IPS-18c (cell line): ENCODE measurements around the gene RFX4.
"Not testable (repeated sequence)": the region's sequence is repeated elsewhere in the genome, so short reads cannot be mapped to it uniquely, and the experiment has no call there.

Experiments
- H3K4me3 ChIP-seq: 2 replicates; pipeline ENCODE4 v1.7.0; 2013; ENCODE audit warnings: low read depth, mild to moderate bottlenecking, low read length, moderate library complexity; ENCODE audit not compliant: insufficient read depth
- H3K9me3 ChIP-seq: one replicate; pipeline ENCODE4 v1.6.1; 2013; ENCODE audit warnings: mild to moderate bottlenecking, low read length, moderate library complexity; ENCODE audit not compliant: control insufficient read depth, insufficient read depth

The RFX4 gene

DNA sequence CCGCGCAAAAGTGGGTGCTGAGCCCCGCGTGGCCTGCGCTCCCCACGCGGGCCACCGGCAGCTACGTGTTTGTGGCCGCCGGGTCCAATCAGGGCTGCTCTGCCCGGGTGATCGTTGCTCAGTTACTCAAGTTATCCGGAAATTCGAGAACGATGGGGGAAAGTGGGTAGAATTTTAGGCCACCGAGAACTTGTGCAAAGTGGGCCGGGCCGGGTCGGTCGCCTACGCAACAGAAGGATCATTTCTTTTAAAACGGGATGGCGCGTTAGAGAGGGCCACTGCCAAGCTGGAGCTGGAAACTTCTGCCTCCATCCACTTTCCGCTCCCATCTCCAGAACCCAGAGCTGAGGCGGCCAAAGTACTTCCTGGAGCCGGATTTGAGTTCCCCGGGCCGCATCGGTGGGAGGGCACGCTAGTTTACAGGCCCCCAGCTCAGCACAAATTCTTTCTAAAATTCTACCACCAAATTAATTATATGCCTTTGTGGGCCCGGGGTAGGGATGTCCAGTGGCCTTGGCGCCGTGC is 3.5 kb downstream of the RFX4 start:
- no peaks in the 10 kb centered on the region for H3K9me3 ChIP-seq
- H3K4me3 ChIP-seq: peak overlapping the region; percentile 60

DNA sequence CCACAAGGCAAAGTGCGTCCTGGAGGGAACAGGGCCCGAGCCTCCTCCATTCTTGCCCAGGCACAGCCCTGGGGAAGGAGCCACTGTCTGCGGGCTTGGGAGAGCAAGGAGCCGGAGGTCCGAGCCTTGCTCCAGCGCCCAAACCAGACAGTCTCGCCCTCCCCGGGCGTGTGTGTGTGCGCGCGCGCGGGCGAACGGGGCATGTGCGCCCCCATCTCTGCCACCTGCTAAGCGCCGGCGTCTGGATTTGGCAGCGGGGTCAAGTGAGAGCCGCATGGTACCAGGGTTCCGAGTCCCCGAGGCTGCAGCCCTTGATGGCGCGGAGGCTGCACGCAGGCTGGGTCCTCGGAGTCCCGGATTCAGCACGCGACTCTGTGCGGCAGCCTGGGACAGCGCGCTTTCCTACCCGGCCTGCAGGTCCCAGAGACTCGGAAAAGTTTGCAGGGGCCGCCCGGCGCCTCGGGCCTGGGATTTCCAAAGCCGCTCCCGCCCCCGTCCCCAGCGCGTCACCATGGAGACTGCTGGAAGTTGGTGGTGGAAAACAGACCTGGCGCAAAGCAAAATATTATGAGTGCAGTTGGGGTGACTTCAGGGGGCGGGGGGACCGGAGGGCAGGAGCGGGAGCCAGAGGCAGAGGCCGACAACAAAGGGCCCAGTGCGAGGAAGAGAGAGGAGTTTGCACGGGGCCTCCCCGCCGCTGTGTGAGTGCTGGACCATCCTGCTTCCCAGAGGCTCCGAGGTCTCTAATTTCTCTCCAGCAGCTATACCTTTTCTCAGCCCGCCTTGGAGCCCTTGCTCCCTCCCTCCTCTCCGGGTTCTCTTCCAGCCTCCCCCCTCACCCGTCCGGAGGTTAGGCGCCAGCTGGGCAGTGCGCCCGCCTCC is 4.2 kb downstream of the RFX4 start:
- H3K9me3 ChIP-seq: no peaks in the 10 kb centered on the region
- H3K4me3 ChIP-seq: peak overlapping the region; percentile 60

DNA sequence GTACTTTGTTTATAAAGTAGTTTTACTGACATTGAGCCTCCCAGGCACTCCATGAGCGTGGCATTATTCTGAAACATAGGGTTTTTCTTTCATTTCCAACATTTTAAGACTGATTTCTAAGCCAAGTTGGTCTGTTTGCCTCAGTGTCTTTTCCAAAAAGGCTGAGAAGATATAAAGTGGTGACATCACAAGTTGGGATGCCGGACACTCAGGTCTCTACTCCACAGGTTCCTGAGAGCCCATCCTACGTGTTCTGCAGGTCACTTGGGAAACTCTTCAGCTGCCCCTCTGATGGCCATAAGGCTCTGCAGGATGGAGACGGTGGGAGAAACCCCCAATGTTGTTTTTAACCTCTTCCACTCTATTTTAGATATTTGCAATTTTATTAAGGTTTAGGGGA is 6.0 kb downstream of the RFX4 start:
- no peaks in the 10 kb centered on the region for H3K9me3 ChIP-seq
- H3K4me3 ChIP-seq: no peak overlapping the region

DNA sequence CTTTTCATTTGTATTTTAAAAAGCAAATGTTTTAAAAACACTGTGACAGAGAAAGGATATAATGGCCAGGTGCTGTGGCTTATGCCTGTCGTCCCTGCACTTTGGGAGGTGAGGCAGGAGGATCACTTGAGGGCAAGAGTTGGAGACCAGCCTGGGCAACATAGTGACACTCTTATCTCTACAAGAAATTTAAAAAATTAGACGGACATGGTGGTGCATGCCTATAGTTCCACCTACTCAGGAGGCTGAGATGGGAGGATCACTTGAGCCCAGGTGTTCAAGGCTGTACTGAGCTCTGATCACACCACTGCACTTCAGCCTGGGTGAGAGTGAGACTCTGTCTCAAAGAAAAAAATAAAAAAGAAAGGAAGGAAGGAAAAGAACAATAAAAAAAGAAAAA is 7.8 kb downstream of the RFX4 start:
- Histone ChIP-seq H3K9me3 (no peaks in the 10 kb centered on the region), H3K4me3 (no peak overlapping the region)

DNA sequence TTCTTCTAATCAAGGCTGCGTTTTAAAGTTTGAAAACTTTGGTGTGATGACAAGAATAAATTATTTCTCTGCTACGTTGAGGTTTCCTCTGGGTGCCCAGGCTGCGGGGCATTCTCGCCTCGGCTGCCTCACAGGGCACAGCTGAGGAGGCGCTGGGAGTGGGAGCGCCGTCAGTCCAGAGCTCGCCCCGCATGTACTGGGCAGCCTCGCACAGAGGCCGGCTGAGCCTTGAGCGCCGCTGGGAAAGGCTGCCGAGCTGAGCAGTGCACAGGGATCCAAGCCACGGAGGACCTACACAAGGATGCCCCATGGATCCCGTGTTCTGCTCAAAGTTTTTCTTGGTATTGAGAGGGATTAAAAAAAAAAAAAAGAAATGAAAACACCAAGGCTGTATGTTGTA is 11.6 kb downstream of the RFX4 start:
- no peaks in the 10 kb centered on the region for H3K9me3 ChIP-seq
- H3K4me3 ChIP-seq: no peak overlapping the region

DNA sequence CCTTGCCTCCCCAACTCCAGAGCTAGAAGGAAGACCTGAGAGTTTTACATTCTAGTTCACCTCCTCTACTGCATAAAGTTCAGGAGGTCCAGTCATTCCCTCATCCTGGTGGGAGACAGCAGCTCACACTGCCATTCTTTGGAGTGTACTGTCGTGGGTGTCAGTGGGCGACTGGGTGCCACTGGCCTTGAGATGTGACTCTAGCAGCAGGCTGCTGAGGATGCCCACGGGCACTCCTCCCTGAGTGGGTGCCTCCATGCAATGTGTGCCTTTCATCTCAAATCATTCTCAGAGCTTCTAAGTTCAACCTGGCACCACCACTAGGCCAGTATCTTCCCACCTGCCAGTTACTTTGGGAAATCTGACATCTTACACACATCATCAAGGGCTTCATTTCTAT is 12.5 kb downstream of the RFX4 start:
- H3K9me3 ChIP-seq: no peaks in the 10 kb centered on the region
- H3K4me3 ChIP-seq: no peak overlapping the region

DNA sequence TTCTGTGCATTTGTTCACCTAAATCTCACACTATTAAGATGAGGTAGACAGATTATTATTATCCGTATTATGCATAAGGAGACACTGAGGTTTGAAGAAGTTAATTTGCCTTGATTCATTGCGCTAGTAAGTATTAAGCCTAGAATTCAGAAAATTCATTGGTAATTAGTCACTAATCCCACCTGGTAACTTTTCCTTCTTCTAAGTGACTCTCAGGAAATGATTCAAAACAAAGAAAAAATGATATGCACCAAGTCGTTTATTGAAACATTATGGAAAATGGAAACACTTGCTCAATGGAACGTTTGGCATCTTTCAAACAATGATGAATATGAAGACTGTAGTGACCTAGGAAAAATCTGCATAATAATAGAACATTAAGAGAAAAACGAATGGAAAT is 15.2 kb downstream of the RFX4 start:
- no peaks in the 10 kb centered on the region for H3K9me3 ChIP-seq
- H3K4me3 ChIP-seq: no peak overlapping the region

DNA sequence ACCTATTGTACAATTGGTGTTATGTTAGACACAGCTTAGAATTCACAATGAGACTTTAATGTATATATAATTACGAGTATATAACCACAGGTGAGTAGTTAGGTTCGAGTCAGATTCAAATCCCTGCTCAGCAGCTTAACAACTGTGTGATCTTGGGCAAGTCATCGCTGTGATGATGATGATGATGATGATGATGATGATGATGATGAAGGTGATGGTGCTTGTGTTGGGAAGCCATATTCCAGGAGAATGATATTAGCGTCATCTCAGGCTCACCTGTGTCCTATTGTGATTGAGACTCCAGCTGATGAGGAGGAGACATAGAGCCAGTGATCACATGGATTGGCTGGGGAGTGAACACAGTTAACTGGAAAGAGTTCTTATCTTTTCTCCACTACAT is 16.5 kb downstream of the RFX4 start:
- no peaks in the 10 kb centered on the region for H3K9me3 ChIP-seq
- no peak overlapping the region for H3K4me3 ChIP-seq

DNA sequence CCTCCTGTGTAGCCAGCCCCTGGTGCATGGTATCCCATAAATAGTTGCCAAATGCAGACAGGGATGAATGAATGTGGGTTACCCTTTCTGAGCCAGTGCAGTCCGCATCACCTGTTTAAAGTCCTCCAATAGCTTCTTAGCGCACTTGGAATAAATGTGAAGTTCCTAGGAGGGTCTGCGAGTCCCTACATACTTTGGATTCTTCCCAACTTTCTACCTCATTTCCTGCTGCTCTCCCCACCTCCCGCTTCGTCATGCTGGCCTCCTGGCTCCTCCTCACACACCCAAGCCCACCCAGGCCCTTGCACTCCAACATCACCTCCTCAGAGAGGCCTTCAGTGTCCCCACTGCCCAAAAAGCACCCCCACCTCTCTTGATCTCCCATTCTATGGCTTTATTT is 17.7 kb downstream of the RFX4 start:
- Histone ChIP-seq H3K4me3 (no peak overlapping the region), H3K9me3 (no peaks in the 10 kb centered on the region)

DNA sequence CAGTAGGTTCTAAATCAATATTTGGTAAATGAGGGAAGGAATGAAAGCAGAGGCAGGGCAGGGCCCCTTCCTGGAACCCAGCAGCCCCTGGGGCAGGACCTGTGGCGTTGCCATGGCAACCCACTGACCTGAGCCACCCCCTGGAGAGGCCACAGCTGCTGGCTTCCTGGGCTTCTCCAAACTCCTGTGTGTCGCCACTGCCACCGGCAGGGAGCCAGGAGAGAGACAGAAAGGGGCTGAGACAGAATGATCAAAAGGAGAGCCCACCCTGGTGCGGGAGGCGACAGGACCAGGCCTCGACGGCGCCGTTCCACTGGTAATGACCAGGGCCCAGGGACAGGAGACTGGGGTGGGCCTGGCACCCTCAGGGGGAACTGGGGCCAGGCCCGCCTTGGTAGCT is 18.2 kb downstream of the RFX4 start:
- Histone ChIP-seq H3K4me3 (no peak overlapping the region), H3K9me3 (no peaks in the 10 kb centered on the region)

DNA sequence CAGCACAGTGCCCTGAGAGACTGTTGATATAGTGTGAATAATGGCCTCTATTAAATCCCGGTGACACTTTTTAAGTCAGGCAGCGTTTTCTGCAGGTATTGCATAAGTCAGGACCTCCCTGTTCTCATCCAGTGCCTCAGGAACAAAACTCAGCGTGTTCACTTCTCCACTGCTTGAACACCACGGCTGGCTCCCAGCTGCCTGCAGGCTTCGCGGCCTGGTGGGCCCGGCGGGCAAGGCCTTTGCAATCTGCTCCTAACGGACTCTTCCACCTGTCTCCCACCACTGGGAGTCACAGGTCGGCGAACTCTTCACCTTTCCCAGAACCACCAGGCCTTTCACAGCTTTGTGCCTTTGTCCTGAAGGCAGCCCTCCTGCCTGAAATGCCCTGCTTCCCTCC is 18.7 kb downstream of the RFX4 start:
- Histone ChIP-seq H3K9me3 (no peaks in the 10 kb centered on the region), H3K4me3 (no peak overlapping the region)

DNA sequence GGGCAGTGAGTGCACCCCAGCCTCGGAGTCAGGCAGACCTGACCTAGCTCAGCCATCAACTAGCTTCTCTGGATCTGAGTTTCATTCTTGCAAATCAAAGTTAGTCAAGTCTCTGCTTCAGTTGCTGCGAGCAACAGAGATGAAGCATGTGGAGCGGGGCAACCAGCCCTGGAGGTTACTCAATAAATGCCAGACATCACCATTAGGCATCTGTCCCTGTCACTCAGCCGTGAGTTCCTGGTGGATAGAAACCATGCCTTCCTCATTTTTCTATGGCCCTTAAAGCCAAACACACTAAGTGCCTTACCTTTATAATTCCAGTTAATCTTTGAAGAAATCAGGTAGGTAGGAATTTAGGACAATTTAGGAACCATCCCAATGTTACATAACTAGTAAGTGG is 19.3 kb downstream of the RFX4 start:
- no peaks in the 10 kb centered on the region for H3K9me3 ChIP-seq

DNA sequence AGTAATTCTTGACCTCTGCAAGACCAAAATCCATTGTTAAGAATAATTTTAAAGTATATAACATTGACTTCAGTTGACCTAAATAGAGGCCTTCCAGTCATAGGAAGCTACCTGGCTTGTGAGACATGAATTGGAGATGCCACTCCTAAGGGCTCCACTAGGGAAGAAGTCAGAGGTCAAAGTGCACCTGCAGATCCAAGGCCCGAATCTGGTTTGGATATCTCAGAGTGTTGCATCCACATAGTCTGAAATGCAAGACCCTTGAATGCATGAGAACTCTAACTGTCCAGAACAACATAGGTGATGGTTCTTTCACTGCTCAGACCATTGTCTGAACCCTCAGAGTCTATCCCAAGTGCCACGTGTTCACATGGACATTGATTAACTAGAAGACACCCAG is 22.4 kb downstream of the RFX4 start:
- Histone ChIP-seq H3K9me3 (no peaks in the 10 kb centered on the region), H3K4me3 (no peak overlapping the region)

More for the DNA sequence above, 19.3 kb downstream of the RFX4 start:
- no peak overlapping the region for H3K4me3 ChIP-seq

DNA sequence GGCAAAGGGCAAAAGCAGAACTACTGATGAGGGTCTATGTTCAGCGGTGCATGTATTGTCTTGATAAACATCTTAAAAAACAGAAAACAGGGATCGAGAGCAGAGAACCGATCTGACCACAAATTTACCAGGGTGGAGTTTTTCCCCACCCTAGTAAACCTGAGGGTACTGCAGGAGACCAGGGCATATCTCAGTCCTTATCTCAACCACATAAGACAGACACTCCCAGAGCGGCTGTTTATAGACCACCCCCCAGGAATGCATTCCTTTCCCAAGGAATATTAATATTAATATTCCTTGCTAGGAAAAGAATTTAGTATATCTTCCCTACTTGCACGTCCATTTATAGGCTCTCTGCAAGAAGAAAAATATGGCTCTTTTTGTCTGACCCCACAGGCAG is 37.8 kb downstream of the RFX4 start:
- H3K4me3 ChIP-seq: not testable (repeated sequence)

DNA sequence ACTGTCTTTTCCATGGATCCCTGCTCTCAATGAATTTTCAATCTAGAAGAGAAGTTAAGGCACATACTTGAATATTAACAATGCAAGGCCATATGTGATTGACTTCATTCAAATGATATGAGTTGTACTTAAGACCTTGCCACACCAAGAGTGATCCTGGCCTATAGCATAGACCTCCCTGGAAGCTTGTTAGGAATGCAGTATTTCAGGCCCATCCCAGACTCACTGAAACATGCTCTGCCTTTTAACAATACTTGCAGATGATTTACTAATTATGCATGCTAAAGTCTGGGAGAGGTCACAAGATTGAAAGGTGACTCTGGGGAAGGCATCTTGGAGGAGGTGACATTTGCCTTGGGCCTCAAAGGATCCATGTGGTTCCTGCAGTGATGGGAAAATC is 43.2 kb downstream of the RFX4 start:
- H3K9me3 ChIP-seq: peaks cover 2% of the 10 kb centered on the region
- no peak overlapping the region for H3K4me3 ChIP-seq

More for the DNA sequence above, 37.8 kb downstream of the RFX4 start:
- H3K9me3 ChIP-seq: not testable (repeated sequence)

DNA sequence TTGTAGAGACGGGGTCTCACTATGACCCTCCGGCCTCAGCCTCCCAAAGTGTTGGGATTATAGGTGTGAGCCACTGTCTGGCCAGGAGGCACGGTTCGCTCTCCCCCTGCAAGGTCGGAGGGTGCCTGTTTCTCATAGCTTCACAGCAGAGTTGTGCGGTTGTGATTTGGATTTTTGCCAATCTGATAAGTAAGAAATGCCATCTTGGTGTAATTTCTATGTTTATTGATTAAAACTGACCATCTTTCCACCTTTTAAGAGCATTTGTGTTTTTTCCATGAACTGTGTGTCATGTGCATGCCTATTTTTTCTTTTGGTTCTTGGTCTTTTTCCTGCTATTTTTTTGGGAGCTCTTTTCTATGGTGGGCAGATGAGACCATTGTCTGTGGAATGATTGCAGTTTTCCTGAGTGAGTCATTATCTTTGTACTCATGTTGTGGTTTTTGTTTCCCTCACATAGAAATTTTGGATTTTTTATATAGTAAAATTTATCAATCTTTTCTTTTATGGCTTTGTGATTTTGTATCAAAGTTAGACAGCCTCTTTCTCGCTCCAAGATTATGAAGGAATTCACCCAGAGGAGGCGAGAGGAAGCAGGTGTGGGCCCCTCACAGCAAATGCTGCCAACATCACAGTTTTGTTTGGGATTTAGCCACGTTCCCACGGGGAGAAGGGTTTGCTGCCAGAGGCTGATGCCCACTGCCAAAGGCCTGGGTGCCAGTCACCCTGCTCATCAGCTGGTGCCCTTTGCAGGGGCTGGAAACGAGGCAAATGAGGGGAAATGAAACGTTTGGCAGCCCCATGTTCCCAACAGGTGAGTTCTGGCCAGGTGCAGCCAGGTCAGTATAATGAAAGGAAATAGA is 47.2 kb downstream of the RFX4 start:
- H3K9me3 ChIP-seq: no peaks in the 10 kb centered on the region
- no peak overlapping the region for H3K4me3 ChIP-seq

DNA sequence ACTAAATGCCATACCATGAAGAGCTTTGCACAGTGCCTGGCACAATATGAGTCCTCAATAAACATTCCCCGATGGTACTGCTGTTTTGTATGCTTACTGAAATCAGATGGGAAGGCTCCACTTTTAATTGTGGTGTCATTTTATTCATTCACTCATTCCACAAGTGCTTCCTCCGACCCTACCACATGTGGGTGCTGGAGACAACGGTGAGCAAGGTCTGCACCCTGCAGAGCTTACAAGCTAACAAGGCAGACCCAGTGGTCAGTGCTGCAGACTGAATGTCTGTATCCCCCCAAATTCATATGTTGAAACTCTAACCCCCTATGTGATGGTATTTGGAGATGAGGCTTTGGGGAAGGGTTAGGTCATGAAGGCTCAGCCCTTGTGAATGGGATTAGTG is 48.3 kb downstream of the RFX4 start:
- Histone ChIP-seq H3K9me3 (no peaks in the 10 kb centered on the region), H3K4me3 (no peak overlapping the region)

DNA sequence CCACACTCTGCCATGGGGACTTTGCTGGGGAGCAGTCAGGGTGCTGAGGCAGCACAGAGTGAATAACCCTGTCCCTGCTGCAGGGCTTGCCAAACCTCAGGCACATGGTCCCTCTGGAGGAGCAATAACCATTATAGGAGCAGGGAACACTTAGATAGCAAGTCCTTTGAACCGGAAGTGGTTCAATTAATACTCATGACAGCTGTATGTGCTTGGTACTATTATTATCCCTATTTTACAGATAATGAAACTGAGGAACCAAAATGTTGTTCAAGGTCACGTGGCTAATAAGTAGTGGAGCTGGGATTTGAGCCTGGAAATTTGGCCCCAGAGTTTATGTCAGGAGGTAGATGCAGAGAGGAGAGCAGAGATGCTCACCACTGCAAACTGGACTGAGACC is 49.0 kb downstream of the RFX4 start:
- Histone ChIP-seq H3K4me3 (no peak overlapping the region), H3K9me3 (no peaks in the 10 kb centered on the region)
